Brain pericyte (primary cell): ENCODE results near the gene C1orf198.
A peak's percentile ranks its signal among the peaks of the same experiment; 100 is the strongest.
"Not testable (repeated sequence)": the region's sequence is repeated elsewhere in the genome, so short reads cannot be mapped to it uniquely, and the experiment has no call there.

Experiments used
- DNase-seq: peaks from one replicate; pipeline ENCODE4 v3.0.0-alpha.2; 2012; ENCODE audit warnings: low read depth, low spot score

Gene C1orf198

DNA sequence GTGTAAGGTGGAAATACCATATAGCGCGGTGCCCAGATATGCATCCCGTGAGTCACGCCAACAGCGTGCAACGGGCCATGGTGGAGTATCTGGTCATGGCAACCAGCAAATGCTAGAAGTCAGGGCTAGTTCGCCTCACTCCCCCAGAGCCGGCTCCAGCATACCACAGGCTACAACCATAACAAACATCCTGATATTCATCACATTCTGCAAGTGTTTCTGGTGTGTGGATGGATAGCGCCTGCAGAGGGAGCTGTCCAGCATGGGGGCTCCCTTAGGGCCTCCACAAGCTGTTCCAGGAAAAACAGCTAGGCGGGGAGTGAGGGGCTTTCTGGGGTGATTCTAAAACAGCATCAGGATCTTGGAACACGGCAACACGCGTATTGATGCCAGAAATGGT, 6.8 kb downstream of the C1orf198 start:
- DNase-seq = no peak

DNA sequence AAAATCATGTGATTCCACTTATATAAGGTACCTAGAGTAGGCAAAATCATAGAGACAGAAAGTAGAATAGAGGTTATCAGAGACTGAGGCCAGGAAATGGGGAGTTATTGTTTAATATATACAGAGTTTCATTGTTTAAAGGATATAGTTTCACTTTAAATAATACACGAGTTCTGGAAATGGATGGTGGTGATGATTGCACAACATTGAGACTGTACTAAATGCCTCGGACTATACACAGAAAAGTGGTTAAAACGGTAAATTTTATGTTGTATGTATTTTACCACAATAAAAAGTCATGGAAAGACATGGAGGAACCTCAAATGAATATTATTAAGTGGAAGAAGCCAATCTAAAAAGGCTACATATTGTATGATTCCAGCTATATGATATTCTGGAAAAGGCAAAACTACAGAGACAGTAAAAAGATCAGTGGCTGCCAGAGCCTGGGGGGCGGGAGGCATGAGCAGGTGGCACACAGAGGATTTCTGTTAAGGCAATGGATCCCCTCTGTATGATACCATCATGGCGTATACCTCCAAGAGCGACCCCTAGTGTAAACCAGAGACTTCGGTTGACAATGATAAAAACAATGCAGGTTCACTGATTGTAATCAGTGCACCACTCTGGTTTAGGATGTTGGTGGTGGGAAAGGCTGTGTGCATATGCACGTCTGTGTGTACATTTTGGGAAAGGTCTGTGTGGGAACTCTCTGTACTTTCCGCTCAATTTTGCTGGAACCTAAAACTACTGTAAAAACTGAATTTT, 7.5 kb downstream of the C1orf198 start:
- DNase-seq = no peak

DNA sequence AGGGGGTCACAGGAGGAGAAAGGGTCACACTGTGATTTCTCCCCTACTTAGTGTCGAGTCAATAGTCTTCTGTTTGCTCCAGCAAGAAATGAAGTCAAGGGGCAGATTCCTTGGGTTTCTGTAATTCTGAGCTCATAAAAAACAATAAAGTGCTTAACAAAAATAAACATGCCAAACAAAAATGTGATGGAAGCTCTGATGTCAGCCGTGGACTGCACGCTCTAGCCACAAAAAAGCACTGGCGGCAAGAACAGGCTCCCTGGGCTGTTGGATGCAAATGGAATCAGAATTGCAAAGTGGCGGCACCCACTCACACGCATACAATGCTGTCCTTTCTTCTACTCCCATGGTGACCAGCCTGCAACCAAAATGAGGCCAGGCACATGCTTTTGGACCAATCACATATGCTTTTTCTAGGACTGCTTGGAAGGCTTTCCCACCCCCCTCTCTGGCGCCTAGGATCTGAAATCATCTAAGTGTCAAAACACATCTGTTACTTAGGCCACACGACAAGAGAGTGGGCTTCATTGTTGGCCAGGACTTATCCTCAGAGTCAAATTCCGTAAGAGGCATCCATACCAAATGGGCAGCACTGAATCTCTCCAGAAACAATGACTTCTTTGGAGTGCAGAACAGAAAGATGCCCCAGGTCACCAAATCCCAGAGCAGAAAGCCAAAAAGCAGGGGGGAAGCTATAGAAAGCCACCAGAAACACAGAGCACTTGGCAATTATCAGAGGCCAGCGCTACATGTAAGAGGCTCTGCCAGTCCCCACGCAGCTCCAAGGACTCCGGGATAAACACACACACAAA, 9.2 kb downstream of the C1orf198 start:
- DNase-seq = peak; percentile 46

DNA sequence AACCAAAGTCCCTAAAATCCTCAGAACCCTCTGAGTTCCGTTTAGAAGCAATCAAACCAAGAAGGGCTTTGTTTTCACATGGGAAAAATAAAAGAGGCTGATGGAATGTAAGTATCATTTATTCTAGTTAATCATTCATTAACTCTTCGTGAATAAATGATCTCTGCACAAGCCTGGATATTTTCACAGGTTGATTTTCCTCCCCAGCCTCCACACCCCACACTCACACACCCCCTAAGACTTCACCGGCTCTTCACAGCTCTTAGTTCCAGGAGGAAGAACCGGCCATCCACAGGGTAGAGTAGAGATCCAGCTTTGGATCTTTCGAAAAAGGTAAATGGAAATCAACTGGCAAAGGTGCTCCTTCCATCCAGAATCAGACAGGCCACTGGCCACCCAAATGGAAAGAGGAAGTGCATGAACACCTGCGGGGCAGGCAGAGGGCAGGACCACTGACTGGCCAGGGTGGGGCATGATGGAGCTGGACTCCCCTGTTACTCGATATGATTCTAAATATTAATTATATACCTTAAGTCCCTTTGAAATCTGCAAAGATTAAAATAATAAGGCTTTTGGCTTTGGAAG, 10.0 kb downstream of the C1orf198 start:
- no peak for DNase-seq

DNA sequence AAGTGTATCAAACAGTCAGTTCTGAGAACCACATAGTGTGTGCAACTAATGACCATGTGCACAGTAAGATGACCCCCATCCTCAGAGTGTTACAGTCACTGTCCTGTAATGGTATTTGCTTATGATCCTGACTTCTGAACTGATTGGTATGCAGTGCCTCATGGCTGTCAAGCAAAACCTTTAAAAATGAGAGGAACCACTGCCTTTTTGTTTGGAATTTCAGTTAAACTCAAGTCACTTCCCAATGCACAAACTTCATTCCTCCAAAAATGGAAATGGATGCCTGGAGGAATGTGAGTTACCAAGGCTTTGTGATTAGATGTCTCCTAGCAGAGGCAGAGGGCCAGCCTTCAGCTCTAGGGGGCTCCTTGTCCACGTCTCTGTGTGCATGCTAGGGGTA, 10.5 kb downstream of the C1orf198 start:
- no peak for DNase-seq

DNA sequence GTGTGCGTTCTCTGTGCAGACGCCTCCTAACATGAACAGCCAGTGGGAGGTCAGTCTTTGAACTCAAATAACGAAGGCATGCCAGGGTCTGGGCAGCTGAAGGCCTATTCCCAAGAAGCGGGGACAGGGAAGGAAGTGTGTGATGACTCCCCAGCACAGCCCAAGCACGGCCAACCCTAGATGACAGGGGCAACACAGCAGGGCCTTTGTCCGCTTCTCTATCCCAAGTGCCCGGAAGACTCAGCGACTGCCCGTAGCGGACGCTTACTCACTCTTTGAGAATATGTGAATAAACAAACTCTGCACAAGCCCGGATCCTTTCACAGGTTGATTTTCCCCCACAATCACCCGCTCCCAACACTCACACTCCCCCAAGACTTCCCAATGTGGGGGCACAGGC, 11.2 kb downstream of the C1orf198 start:
- DNase-seq = no peak

DNA sequence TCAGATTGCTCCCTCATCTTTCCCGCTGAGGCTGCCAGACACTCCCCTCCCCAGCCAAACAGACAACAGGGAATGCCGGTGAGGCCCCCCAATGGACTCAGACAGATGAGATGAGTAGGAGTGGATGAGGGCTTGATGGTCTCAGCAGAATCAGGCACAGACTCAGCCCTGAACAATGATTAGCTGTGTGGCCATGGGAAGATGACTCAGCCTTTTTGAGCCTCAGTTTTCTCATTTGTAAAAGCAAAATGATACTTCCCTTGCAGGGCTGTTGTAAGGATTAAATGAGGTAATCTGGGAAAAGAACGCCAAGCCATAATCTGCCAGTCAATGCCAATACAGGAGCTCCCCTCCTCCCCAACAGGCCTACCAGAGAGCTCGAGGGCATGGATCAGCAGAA, 12.4 kb downstream of the C1orf198 start:
- no peak for DNase-seq

DNA sequence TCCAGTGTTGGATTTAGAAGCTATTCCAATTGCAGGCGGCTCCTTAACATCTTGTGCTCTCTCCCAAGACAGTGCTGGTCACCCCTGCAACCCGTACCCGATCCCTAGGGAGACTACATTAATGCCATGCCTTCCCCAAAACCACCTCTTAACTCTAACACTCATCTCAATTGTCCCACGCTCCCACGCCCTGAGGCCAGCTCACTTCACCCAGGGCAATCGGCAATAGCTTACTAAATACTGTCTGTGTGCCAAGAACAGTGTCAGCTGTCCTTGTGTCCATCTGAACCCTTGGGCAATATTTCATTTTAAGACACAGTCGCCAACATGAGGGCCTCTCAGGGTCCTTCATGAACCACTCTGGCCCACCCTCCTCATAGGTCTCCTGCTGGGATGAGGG, 13.9 kb downstream of the C1orf198 start:
- no peak for DNase-seq

DNA sequence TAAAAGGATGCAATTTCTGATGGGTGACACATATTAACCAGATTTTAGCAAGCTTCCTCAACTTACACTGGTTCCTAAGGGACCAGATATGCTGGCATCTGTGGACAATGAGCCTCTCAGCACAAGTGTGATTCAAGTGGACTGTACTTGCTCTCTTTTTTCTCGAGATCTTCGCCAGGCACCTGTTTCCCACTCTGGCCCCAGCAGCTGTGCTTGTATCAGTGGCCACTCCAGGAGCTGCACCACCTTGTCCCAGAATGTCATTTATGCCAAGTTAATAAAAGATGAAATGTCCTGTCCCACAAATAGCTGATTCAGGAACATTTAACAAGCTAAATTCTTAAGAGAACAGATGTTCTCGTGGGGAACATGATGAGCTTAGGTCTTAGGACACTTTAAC, 14.6 kb downstream of the C1orf198 start:
- DNase-seq = no peak

DNA sequence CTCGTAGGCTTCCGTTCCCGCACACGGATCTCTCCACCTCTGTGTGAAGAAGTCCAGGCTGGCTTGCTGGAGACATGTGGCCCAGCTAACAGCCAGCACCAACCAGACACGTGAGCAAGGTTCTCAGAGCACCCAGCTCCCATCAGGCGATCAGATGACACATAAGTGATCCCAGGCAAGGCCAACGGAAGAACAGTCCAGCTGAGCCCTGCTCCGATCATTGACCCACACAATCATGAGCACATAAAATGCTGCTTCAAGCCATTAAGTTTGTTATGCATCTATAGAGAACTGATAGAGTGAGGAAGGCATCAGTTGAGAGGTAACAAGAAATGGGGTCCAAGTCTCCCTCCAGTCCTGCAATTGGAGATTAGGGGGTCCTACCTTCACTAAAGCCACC, 15.4 kb downstream of the C1orf198 start:
- no peak for DNase-seq

DNA sequence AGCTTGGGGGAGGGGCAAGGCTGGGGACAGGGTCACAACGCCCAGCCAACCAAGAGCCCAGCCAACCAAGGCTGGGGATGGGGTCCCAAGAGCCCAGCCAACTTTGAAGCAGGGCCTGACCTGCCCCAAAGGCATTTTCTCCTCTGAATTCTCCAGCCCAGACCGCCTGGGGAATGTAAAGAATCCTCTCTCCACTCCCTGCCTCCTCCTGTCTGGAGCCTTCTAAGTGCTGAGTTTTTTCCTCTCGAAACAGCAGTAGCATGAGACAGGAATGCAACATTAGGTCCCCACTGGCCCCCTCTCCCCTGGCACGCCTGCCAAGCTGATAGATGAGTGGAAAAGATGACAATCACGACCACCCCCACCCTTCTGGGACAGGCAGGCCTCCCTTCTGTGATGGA, 17.0 kb downstream of the C1orf198 start:
- DNase-seq = no peak

DNA sequence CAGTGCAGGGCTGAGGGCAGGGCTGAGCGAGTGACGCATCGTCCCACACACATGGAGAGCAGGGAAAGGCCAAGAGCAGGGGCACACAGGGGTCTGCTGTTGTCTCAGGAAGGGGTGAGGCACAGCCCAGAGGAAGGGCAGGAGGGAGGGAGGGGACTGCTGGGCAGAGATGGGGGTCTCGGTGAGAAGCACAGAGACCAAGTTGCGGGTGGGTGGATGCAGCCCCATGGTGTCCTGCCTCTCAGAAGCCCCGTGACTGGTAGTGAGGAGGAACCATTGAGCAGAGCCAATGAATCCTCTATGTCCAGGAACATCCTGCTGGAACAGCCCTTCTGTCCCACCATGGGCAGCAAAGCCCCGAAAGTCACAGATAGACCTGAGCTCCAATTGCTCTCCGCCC, 17.8 kb downstream of the C1orf198 start:
- DNase-seq = no peak

DNA sequence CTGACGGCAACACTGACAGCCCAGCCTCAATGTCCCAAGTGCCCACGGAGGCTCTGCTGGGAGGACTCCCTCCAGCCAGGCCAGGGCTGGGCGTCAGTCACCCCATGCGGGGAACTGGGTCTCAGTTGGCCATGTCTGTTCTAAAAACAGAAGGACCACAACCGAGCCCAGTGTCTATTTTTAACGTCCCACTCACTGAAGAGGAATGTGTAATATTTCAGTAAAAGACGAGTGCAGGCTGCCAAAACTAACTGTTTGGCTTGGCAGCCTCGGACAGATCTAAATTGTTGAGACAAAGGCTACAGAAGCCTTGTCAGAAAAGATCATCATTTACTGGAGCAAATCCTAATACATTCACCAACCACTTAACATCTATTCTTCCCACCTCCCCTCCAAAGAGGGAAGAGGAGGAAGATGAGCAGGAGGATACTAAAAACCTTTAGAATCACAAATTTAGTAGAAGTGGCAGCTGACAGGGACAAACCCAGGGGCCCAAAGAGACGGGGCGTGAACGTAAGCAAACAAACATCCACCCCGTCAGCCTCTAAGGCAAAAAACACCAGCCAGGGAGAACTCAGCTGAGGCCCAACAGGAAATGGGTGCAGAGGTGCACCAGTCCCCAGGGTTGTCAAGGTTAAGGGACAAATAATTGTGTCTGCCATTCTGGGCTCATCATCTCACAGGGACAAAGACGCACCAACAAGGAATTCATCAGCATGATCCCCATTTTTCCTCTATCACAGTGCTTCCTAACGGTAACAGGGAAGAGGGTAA, 18.7 kb downstream of the C1orf198 start:
- DNase-seq = peak; percentile 85

DNA sequence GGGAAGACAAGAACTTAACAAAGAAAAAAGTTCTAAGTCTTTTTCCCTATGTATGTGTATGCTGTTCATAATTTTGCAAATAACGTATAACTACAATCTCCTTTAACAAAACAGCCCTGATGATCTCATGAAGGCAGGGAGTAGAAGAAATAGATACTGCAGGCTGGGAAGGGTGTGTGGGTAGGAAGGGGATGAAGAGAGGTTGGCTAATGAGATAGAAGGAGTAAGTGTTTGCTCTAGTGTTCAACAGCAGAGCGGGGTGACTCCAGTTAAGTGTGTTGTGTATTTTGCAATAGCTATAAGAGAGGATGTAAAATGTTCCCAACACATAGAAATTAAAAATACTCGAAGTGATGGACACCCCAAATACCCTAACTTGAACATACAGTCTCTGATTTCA, 20.1 kb downstream of the C1orf198 start:
- DNase-seq = no peak

DNA sequence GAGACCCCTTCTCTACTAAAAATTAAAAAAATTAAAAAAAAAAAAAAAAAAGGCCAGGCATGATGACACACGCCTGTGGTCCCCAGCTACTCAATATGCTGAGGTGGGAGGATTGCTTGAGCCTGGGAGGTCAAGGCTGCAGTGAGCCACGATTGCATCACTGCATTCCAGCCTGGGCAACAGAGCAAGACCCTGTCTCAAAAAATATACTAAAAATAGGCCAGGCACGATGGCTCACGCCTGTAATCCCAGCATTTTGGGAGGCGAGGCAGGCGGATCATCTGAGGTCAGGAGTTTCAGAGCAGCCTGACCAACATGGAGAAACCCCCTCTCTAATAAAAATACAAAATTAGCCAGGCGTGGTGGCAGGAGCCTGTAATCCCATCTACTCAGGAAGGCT, 23.1 kb downstream of the C1orf198 start:
- DNase-seq = not testable (repeated sequence)

DNA sequence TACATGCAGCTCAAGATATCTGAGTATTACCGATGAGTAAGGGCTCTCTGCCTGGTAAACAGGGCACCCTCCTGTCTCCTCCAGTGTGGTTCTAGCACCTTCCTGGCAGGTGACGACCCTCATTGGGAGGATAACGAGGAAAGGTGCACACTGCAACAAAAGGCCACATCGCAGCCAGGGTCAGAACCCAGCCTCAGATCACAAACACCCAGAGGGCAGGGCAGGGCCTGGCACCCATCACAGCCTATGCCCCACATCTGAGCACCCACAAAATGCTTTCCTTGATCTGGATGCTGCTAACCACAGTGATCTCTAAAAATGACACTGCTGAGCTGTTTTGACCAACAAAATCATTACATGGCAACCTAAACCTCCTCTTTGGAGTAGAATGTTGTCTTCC, 23.8 kb downstream of the C1orf198 start:
- no peak for DNase-seq

DNA sequence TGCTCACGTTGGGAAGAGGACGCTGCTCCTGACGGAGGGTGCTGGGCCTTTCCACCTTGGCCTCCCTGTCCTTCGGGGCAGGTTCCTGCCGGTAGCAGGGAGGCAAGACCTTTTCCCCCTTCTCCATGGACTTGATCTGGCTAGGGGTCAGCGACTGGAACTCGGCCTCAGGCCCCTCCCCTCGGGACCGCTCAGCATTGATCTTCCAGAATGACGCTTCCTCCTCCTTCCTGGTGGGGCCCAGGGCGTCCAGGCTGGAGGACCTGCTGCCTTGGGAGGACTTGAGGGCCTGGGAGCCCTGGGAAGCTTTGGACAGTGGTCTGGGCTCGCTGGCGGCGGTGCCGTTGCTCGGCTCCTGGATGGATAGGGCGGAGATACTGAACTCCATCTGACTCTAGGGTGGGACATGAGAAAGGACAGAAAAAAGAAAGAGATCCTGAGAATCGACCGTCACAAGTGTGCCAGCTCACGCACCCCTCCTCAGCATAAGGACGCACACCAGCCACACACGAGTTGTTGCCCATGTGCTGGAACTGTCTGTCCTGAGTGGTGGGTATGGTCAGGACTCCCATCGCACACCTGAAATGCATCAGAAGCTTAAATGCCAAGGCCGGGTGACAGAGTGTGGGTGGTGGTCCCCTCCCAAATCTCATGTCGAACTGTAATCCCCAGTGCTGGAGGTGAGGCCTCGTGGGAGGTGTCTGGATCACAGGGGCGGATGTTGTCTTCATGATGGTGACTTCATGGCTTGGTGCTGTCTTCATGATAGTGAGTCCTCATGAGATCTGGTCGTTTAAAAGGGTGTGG, 24.6 kb downstream of the C1orf198 start:
- DNase-seq = no peak

DNA sequence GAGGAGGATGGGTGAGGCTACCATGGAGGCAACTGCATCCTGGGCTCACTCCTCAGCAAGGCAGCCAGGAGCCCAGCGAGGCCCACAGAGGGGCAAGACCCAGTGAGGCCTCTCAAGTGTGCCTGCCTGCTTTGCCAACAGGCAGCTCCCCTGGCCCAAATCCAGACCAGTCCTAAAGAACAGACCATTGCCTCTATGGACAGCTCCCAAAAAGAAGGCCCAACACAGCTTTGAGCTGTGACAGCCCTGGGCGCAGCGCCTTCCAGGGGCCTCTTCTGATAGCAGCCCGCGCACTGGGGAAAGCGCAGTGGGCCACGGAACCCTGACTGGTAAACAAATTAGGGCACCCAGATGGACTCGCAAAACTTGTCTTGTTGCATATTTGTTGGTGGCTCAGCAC, 25.5 kb downstream of the C1orf198 start:
- DNase-seq = no peak

DNA sequence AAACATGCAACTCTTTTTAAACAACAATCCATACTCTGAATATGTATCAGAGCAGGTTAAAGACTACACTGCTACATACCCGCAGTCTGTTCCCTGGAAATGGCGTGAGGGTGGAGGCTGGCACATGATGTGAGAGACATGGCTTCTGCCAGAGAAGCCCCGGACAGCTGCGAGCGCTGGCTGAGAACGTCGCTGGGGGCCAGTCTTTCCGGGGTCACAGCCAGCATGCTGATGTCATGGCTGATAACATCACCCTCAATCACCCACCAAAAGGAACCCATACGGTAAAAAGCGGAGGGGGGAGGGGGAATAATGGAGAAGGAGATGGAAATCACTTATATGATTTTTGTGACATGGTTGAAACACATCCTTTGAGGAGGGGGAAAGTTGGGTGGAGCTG, 29.1 kb downstream of the C1orf198 start:
- no peak for DNase-seq

DNA sequence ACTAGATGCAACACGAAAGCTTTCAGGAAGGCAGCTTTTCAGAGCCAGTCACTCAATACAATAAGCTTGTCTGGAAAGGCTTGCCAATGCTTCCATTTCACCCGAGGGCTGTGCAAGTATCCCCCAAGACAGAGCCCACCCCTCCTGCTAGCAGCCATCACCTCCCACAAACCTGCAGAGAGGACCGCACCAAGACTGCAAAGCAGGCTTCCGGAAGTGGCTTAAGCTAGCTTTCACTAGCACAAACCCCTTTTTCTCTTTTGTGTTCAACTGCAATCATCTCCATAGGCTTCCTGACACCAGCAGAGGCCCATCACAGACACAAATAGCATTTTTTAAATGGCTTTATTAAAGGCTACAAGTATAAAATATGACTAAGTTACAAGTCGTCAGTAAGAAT, 31.5 kb downstream of the C1orf198 start:
- DNase-seq = no peak

DNA sequence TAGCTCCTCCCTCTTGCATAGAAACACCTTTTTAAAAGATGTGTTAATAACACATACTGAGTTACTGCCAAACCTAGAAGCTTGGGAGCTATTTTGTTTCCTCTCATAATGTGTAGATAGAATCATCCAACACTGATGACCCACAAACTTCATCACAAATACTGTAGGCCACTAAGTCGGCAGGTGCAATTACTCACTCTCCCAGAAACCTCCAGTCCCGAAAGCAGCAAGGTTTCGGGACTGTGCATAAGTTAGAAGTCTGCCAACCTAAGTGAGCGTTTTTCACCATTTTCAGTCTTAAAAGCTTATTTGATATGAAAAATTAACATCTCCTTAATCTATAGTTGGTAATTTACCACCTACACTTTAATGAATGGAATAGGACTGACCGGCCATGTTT, 32.0 kb downstream of the C1orf198 start:
- no peak for DNase-seq
